Lower lobe of right lung (tissue), 2 donors: ENCODE data around the gene TAF11. TPM values are rescaled to one million over a fixed set of nuclear protein-coding genes. Genes with fewer than 3 reads are reported as not detected.
A peak's percentile ranks its signal among the peaks of the same experiment; 100 is the strongest.
"Not testable (repeated sequence)": the region's sequence is repeated elsewhere in the genome, so short reads cannot be mapped to it uniquely, and the experiment has no call there.

Experiments
- ATAC-seq, 2 donors: fragments of 200-7000 bp; cut with Tn5 transposase; one replicate each; pipeline ENCODE4 v1.9.1; 2020 to 2022; ENCODE audit warnings: mild to moderate bottlenecking in 2 of 2, moderate library complexity in 2 of 2
- DNase-seq: peaks from one replicate; pipeline ENCODE4 v3.0.0-alpha.2; 2020
- H3K27ac ChIP-seq: fragments of 200-600 bp; one replicate; pipeline ENCODE4 v1.8.0; 2022
- H3K27me3 ChIP-seq: fragments of 200-600 bp; one replicate; pipeline ENCODE4 v1.8.0; 2022; ENCODE audit warnings: low read depth
- H3K36me3 ChIP-seq: fragments of 200-600 bp; one replicate; pipeline ENCODE4 v1.8.0; 2022; ENCODE audit warnings: mild to moderate bottlenecking
- H3K4me1 ChIP-seq: fragments of 200-600 bp; one replicate; pipeline ENCODE4 v1.8.0; 2022
- H3K4me3 ChIP-seq: fragments of 200-600 bp; one replicate; pipeline ENCODE4 v1.8.0; 2022; ENCODE audit warnings: mild to moderate bottlenecking
- H3K9me3 ChIP-seq: fragments of 200-600 bp; one replicate; pipeline ENCODE4 v1.8.0; 2022
- intact Hi-C: fragments of 100-400 bp; cut with DNase I; formaldehyde crosslinking; loops from one replicate; pipeline ENCODE4 v1.11.0; 2022
- total RNA-seq: library from RNA; stranded (reverse); fragmentation: NEBNext Ultra II Directional; extraction: Animal tissue kit (Norgen Biotek cat#: 25700); gene quantifications from one replicate; pipeline ENCODE4 v1.2.1, GENCODE V29; 2021
- TF ChIP-seq, protein P1 (sequence below): fragments of 200-600 bp; IDR thresholded peaks from one replicate; pipeline ENCODE4 v1.8.0; 2022; ENCODE audit warnings: antibody characterized with exemption, mild to moderate bottlenecking
- donor health status: DM: no; HTN: yes; CAD: no; lungs with severe emphysema.

TAF11 gene
- total RNA-seq, 1 donor from 2014 or later: 20.7 TPM

- ATAC-seq (no peak), DNase-seq (no peak)
- no peaks in the 10 kb centered on the region for H3K9me3 ChIP-seq
- intact Hi-C loops: no loop called here
- TF ChIP-seq, protein P1, sequence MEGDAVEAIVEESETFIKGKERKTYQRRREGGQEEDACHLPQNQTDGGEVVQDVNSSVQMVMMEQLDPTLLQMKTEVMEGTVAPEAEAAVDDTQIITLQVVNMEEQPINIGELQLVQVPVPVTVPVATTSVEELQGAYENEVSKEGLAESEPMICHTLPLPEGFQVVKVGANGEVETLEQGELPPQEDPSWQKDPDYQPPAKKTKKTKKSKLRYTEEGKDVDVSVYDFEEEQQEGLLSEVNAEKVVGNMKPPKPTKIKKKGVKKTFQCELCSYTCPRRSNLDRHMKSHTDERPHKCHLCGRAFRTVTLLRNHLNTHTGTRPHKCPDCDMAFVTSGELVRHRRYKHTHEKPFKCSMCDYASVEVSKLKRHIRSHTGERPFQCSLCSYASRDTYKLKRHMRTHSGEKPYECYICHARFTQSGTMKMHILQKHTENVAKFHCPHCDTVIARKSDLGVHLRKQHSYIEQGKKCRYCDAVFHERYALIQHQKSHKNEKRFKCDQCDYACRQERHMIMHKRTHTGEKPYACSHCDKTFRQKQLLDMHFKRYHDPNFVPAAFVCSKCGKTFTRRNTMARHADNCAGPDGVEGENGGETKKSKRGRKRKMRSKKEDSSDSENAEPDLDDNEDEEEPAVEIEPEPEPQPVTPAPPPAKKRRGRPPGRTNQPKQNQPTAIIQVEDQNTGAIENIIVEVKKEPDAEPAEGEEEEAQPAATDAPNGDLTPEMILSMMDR: no peak
- peaks cover 4% of the 10 kb centered on the region for H3K36me3 ChIP-seq
- peaks cover 9% of the 10 kb centered on the region for H3K4me1 ChIP-seq
- no peaks in the 10 kb centered on the region for H3K27me3 ChIP-seq
- no peak overlapping the region for H3K4me3 ChIP-seq
- no peak overlapping the region for H3K27ac ChIP-seq
These were observed 14.1 kb upstream of the TAF11 start for GRCh38 chr6:34901930-34902329.

- H3K4me1 ChIP-seq: no peaks in the 10 kb centered on the region
- no peaks in the 10 kb centered on the region for H3K36me3 ChIP-seq
- no peaks in the 10 kb centered on the region for H3K9me3 ChIP-seq
- TF ChIP-seq, protein P1: no peak
- DNase-seq (no peak), ATAC-seq (no peak)
- H3K27ac ChIP-seq: no peak overlapping the region
- intact Hi-C loops: no loop called here
- no peaks in the 10 kb centered on the region for H3K27me3 ChIP-seq
- no peak overlapping the region for H3K4me3 ChIP-seq
These were observed 12.6 kb upstream of the TAF11 start for GRCh38 chr6:34900321-34901031.

DNA sequence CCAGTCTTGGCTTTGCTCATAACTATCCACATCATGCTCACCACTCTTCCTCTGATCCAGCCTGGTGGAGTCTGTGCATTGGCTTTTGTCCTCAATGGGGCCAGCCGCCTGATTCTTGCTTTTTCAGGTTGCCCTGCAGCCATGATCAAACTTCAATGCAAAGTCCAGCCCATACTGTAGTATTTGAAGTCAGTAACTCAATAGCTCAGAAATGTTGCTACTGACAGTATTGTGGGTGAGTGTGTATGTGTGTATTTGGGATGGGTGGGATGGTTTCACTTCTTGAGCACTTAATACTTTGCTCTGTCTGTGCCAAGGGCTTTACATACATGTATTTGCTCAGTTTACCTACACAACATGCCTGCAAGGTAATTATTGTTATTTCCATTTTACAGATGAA, 11.9 kb upstream of the TAF11 start:
- H3K27me3 ChIP-seq, H3K36me3 ChIP-seq, ATAC-seq, DNase-seq, H3K4me3 ChIP-seq, H3K9me3 ChIP-seq, H3K27ac ChIP-seq, intact Hi-C loops, H3K4me1 ChIP-seq: not testable (repeated sequence)

- Histone ChIP-seq H3K27me3 (no peaks in the 10 kb centered on the region), H3K4me1 (peaks cover 1% of the 10 kb centered on the region), H3K9me3 (no peaks in the 10 kb centered on the region), H3K36me3 (no peaks in the 10 kb centered on the region), H3K27ac (no peak overlapping the region), H3K4me3 (no peak overlapping the region)
- TF ChIP-seq, protein P1: no peak
- ATAC-seq (peak; percentile 33 to 39), DNase-seq (no peak)
- intact Hi-C loops: no loop called here
These were observed 9.9 kb upstream of the TAF11 start for GRCh38 chr6:34897716-34898115.

- intact Hi-C loops: no loop called here
- peaks cover 7% of the 10 kb centered on the region for H3K4me1 ChIP-seq
- no peak overlapping the region for H3K27ac ChIP-seq
- TF ChIP-seq, protein P1: no peak
- H3K4me3 ChIP-seq: no peak overlapping the region
- H3K27me3 ChIP-seq: no peaks in the 10 kb centered on the region
- no peaks in the 10 kb centered on the region for H3K9me3 ChIP-seq
- no peaks in the 10 kb centered on the region for H3K36me3 ChIP-seq
- DNase-seq (no peak), ATAC-seq (no peak)
These were observed 9.3 kb upstream of the TAF11 start for GRCh38 chr6:34897130-34897529.

DNA sequence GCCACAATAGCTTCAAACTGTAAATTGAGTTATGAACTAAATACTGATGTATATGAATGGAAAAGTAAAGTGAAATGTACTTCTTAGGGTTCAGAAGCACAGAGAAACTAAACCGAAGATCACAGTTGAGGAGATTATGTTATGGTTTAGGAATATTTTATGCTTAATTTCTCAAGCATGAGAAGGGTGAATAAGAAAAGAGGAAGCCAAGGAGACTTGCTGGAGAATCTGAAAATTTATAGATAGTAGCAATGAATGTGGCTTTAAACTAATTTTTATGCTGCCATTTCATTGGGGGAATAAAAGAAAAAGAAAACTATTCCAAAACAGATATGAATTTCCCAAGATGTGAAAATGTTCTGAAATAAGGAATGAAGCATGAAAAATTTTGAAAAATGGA, 6.9 kb upstream of the TAF11 start:
- no peak overlapping the region for H3K4me3 ChIP-seq
- H3K9me3 ChIP-seq: no peaks in the 10 kb centered on the region
- DNase-seq (no peak), ATAC-seq (no peak)
- no peaks in the 10 kb centered on the region for H3K27me3 ChIP-seq
- H3K4me1 ChIP-seq: peaks cover 30% of the 10 kb centered on the region
- H3K27ac ChIP-seq: no peak overlapping the region
- intact Hi-C loops: no loop called here
- TF ChIP-seq, protein P1: no peak
- H3K36me3 ChIP-seq: no peaks in the 10 kb centered on the region
